SK-N-SH treated with all-trans-retinoic acid at 6 μM for 48 hours (cell line): Measurements from ENCODE around the gene FPR2.

Source experiments
- ARNTL ChIP-seq: fragments of 450-650 bp; formaldehyde crosslinking; IDR thresholded peaks from 2 replicates; pipeline ENCODE4 v1.5.0; 2020; ENCODE audit warnings: low read depth, mild to moderate bottlenecking, moderate library complexity, borderline replicate concordance
- BACH2 ChIP-seq: fragments of 250-450 bp; sonication (Bioruptor Pico); IDR thresholded peaks from 2 replicates; pipeline ENCODE4 v1.9.0; 2021; ENCODE audit warnings: mild to moderate bottlenecking, borderline replicate concordance
- CSDC2 ChIP-seq: fragments of 250-450 bp; sonication (Bioruptor Pico); IDR thresholded peaks from 2 replicates; pipeline ENCODE4 v1.5.0; 2020; ENCODE audit warnings: mild to moderate bottlenecking, moderate library complexity
- ESRRG ChIP-seq: fragments of 250-450 bp; sonication (Bioruptor Pico); IDR thresholded peaks from 2 replicates; pipeline ENCODE4 v1.6.1; 2021; ENCODE audit warnings: mild to moderate bottlenecking
- OSR1 ChIP-seq: fragments of 250-450 bp; sonication (Bioruptor Pico); IDR thresholded peaks from 2 replicates; pipeline ENCODE4 v1.8.0; 2022; ENCODE audit warnings: moderate library complexity, mild to moderate bottlenecking, inconsistent platforms
- PPARA ChIP-seq: fragments of 250-450 bp; sonication (Bioruptor Pico); IDR thresholded peaks from 2 replicates; pipeline ENCODE4 v1.5.0; 2020; ENCODE audit warnings: mild to moderate bottlenecking, borderline replicate concordance
- RARB ChIP-seq: fragments of 250-450 bp; sonication (Bioruptor Pico); IDR thresholded peaks from 2 replicates; pipeline ENCODE4 v1.8.0; 2021; ENCODE audit warnings: mild to moderate bottlenecking, moderate library complexity
- SNAI2 ChIP-seq: fragments of 250-450 bp; sonication (Bioruptor Pico); IDR thresholded peaks from 2 replicates; pipeline ENCODE4 v1.5.0; 2020; ENCODE audit warnings: mild to moderate bottlenecking, moderate library complexity
- TOX ChIP-seq: fragments of 250-450 bp; sonication (Bioruptor Pico); IDR thresholded peaks from 2 replicates; pipeline ENCODE4 v1.8.0; 2021; ENCODE audit warnings: mild to moderate bottlenecking, moderate library complexity, borderline replicate concordance
- ZFP3 ChIP-seq: fragments of 250-450 bp; sonication (Bioruptor Pico); IDR thresholded peaks from 2 replicates; pipeline ENCODE4 v1.5.0; 2020; ENCODE audit warnings: mild to moderate bottlenecking, moderate library complexity
- TF ChIP-seq, protein P1 (sequence below): fragments of 250-450 bp; sonication (Bioruptor Pico); IDR thresholded peaks from 2 replicates; pipeline ENCODE4 v1.8.0; 2020; ENCODE audit warnings: mild to moderate bottlenecking, moderate library complexity, borderline replicate concordance
- TF ChIP-seq, protein P2 (sequence below): fragments of 250-450 bp; sonication (Bioruptor Pico); IDR thresholded peaks from 2 replicates; pipeline ENCODE4 v1.5.0; 2020; ENCODE audit warnings: mild to moderate bottlenecking, moderate library complexity
- TF ChIP-seq, protein P3 (sequence below): fragments of 250-450 bp; sonication (Bioruptor Pico); IDR thresholded peaks from 2 replicates; pipeline ENCODE4 v1.5.1; 2021; ENCODE audit warnings: mild to moderate bottlenecking, moderate library complexity

DNA sequence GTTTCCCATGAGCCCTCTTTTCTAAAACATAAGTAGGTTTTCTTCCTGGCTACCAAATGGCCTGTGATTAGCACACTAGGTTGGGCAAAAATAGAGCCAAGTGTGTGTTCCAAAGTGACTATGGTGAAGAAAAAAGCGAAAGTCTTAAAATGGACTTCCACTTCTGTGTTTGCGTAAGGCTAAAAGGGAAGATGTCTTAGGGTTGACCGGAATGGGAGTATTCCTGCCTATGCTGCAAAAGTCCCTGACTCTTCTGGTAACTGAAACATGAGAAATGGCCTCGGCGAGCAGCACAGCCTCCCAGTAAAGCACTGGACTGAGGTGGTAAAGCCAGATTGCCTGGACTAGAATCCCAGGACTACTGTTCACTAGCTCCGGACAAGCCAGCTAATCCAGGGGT, 6.9 kb upstream of the FPR2 start:
- no peak for TF ChIP-seq OSR1
- no peak for TF ChIP-seq PPARA (CRISPR knock-in tag)
- TF ChIP-seq, protein P1, sequence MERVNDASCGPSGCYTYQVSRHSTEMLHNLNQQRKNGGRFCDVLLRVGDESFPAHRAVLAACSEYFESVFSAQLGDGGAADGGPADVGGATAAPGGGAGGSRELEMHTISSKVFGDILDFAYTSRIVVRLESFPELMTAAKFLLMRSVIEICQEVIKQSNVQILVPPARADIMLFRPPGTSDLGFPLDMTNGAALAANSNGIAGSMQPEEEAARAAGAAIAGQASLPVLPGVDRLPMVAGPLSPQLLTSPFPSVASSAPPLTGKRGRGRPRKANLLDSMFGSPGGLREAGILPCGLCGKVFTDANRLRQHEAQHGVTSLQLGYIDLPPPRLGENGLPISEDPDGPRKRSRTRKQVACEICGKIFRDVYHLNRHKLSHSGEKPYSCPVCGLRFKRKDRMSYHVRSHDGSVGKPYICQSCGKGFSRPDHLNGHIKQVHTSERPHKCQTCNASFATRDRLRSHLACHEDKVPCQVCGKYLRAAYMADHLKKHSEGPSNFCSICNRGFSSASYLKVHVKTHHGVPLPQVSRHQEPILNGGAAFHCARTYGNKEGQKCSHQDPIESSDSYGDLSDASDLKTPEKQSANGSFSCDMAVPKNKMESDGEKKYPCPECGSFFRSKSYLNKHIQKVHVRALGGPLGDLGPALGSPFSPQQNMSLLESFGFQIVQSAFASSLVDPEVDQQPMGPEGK (CRISPR knock-in tag): no peak
- TF ChIP-seq SNAI2: no peak
- no peak for TF ChIP-seq CSDC2 (CRISPR knock-in tag)
- no peak for TF ChIP-seq BACH2
- TF ChIP-seq RARB (CRISPR knock-in tag): no peak
- TF ChIP-seq, protein P2, sequence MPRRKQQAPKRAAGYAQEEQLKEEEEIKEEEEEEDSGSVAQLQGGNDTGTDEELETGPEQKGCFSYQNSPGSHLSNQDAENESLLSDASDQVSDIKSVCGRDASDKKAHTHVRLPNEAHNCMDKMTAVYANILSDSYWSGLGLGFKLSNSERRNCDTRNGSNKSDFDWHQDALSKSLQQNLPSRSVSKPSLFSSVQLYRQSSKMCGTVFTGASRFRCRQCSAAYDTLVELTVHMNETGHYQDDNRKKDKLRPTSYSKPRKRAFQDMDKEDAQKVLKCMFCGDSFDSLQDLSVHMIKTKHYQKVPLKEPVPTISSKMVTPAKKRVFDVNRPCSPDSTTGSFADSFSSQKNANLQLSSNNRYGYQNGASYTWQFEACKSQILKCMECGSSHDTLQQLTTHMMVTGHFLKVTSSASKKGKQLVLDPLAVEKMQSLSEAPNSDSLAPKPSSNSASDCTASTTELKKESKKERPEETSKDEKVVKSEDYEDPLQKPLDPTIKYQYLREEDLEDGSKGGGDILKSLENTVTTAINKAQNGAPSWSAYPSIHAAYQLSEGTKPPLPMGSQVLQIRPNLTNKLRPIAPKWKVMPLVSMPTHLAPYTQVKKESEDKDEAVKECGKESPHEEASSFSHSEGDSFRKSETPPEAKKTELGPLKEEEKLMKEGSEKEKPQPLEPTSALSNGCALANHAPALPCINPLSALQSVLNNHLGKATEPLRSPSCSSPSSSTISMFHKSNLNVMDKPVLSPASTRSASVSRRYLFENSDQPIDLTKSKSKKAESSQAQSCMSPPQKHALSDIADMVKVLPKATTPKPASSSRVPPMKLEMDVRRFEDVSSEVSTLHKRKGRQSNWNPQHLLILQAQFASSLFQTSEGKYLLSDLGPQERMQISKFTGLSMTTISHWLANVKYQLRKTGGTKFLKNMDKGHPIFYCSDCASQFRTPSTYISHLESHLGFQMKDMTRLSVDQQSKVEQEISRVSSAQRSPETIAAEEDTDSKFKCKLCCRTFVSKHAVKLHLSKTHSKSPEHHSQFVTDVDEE (CRISPR knock-in tag): no peak
- no peak for TF ChIP-seq ARNTL (CRISPR knock-in tag)
- TF ChIP-seq ESRRG (CRISPR knock-in tag): no peak
- TF ChIP-seq, protein P3, sequence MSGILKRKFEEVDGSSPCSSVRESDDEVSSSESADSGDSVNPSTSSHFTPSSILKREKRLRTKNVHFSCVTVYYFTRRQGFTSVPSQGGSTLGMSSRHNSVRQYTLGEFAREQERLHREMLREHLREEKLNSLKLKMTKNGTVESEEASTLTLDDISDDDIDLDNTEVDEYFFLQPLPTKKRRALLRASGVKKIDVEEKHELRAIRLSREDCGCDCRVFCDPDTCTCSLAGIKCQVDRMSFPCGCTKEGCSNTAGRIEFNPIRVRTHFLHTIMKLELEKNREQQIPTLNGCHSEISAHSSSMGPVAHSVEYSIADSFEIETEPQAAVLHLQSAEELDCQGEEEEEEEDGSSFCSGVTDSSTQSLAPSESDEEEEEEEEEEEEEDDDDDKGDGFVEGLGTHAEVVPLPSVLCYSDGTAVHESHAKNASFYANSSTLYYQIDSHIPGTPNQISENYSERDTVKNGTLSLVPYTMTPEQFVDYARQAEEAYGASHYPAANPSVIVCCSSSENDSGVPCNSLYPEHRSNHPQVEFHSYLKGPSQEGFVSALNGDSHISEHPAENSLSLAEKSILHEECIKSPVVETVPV (CRISPR knock-in tag): no peak
- no peak for TF ChIP-seq ZFP3 (CRISPR knock-in tag)
- no peak for TF ChIP-seq TOX
